ENCODE data around the gene S1PR1. TPM values are rescaled to one million over a fixed set of nuclear protein-coding genes. Genes with fewer than 3 reads are reported as not detected.

Gene S1PR1
- total RNA-seq, 1 experiment from 2014 or later: 0.24 TPM

DNA sequence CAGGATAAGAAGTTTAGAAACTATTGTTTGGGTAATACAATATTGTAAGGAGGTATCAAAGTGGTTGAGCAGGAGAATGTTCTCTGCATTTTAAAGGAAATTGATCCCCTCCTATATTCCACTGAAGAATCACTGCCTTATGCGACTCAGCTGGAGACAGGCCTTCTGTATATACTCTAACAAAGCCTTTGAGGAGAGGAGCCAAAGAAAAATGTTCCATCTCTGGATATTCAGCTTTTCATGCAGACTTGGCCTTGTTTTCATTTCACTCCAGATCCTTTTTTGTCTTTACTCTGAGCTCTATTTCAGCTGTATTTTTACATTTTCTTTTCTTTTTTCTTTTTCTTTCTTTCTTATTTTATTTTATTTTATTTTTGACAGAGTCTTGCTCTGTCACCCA lies 42.1 kb upstream of the S1PR1 start:
- Mint-ChIP-seq H3K4me3 (no peak overlapping the region), H3K36me3 (ENCODE audit: insufficient read depth in 1 of 3, low read depth in 3 of 3) (no peaks in the 10 kb centered on the region), H3K9me3 (no peaks in the 10 kb centered on the region), H3K27me3 (ENCODE audit: low read depth) (no peaks in the 10 kb centered on the region; the same call in 1 of the 2 replicates), H3K4me1 (no peaks in the 10 kb centered on the region; a peak in 1 of 4 replicates), H3K27ac (no peak overlapping the region)
- H3K27ac ChIP-seq (ENCODE audit: insufficient read length, low read depth, low read length): no peak overlapping the region
- no peak overlapping the region for H2AK5ac ChIP-seq (ENCODE audit: insufficient read length, low read length)
- H3K4me1 ChIP-seq (ENCODE audit: insufficient read depth, low read length): no peaks in the 10 kb centered on the region
- DNase-seq: no peak
- no peak overlapping the region for H3K23ac ChIP-seq (ENCODE audit: insufficient read length, low read depth, low read length)
- H2AFZ ChIP-seq (ENCODE audit: low read length): no peak overlapping the region
- H3K23me2 ChIP-seq (ENCODE audit: insufficient read length, low read depth, low read length, poor library complexity, severe bottlenecking): no peaks in the 10 kb centered on the region
- H4K20me1 ChIP-seq (ENCODE audit: control insufficient read depth, insufficient read depth, insufficient read length): no peaks in the 10 kb centered on the region
- H2BK15ac ChIP-seq (ENCODE audit: low read depth, low read length): no peak overlapping the region
- no peak overlapping the region for H3K18ac ChIP-seq (ENCODE audit: insufficient read length, low read depth, low read length)
- no peak overlapping the region for H4K5ac ChIP-seq (ENCODE audit: insufficient read length, low read depth, low read length)
- H3K27me3 ChIP-seq (ENCODE audit: insufficient read depth, low read length): no peaks in the 10 kb centered on the region
- no CpG with 5 or more reads among the region's 1 CpG for WGBS (ENCODE audit: extremely low coverage, insufficient read length, low lambda C conversion rate)
- no peak overlapping the region for H3K4ac ChIP-seq (ENCODE audit: low read depth, low read length)
- no peak overlapping the region for H3K56ac ChIP-seq (ENCODE audit: insufficient read length, low read depth, low read length)
- no peak overlapping the region for H4K91ac ChIP-seq (ENCODE audit: insufficient read length, low read depth, low read length)
- H3K14ac ChIP-seq (ENCODE audit: insufficient read depth, low read length): no peak overlapping the region
- no peak overlapping the region for H2BK12ac ChIP-seq (ENCODE audit: insufficient read length, low read depth, low read length)
- H3K4me2 ChIP-seq (ENCODE audit: insufficient read depth, insufficient read length, low read length): no peak overlapping the region
- no peak overlapping the region for H4K8ac ChIP-seq (replicated peaks; ENCODE audit: insufficient read length, low read depth, low read length)
- TF ChIP-seq, protein P1, sequence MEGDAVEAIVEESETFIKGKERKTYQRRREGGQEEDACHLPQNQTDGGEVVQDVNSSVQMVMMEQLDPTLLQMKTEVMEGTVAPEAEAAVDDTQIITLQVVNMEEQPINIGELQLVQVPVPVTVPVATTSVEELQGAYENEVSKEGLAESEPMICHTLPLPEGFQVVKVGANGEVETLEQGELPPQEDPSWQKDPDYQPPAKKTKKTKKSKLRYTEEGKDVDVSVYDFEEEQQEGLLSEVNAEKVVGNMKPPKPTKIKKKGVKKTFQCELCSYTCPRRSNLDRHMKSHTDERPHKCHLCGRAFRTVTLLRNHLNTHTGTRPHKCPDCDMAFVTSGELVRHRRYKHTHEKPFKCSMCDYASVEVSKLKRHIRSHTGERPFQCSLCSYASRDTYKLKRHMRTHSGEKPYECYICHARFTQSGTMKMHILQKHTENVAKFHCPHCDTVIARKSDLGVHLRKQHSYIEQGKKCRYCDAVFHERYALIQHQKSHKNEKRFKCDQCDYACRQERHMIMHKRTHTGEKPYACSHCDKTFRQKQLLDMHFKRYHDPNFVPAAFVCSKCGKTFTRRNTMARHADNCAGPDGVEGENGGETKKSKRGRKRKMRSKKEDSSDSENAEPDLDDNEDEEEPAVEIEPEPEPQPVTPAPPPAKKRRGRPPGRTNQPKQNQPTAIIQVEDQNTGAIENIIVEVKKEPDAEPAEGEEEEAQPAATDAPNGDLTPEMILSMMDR (conservative IDR thresholded peaks at IDR 0.05): no peak
- no peak overlapping the region for H2BK120ac ChIP-seq (ENCODE audit: low read depth, low read length, poor library complexity, severe bottlenecking)
- H3K79me2 ChIP-seq (ENCODE audit: insufficient read depth, low read length): no peaks in the 10 kb centered on the region
- H3K9me3 ChIP-seq (ENCODE audit: control insufficient read depth, low read depth, low read length): no peaks in the 10 kb centered on the region
- no peak overlapping the region for H3T11ph ChIP-seq (ENCODE audit: low read length)
- H3K79me1 ChIP-seq (ENCODE audit: insufficient read depth, low read depth, low read length, poor library complexity, severe bottlenecking): no peaks in the 10 kb centered on the region
- H3K9ac ChIP-seq (ENCODE audit: extremely low read depth, insufficient read length, low read length): no peak overlapping the region
- H2BK20ac ChIP-seq (ENCODE audit: low read depth, low read length, poor library complexity, severe bottlenecking): no peak overlapping the region
- H2BK5ac ChIP-seq (ENCODE audit: insufficient read length, low read length): no peak overlapping the region

All from H9 (cell line).